ENCODE results near the gene ANKRD18B. TPM values are rescaled to one million over a fixed set of nuclear protein-coding genes. Genes with fewer than 3 reads are reported as not detected.
"Not testable (repeated sequence)": the region's sequence is repeated elsewhere in the genome, so short reads cannot be mapped to it uniquely, and the experiment has no call there.

The ANKRD18B gene
- total RNA-seq, 1 experiment from 2014 or later: 9.1 TPM

DNA sequence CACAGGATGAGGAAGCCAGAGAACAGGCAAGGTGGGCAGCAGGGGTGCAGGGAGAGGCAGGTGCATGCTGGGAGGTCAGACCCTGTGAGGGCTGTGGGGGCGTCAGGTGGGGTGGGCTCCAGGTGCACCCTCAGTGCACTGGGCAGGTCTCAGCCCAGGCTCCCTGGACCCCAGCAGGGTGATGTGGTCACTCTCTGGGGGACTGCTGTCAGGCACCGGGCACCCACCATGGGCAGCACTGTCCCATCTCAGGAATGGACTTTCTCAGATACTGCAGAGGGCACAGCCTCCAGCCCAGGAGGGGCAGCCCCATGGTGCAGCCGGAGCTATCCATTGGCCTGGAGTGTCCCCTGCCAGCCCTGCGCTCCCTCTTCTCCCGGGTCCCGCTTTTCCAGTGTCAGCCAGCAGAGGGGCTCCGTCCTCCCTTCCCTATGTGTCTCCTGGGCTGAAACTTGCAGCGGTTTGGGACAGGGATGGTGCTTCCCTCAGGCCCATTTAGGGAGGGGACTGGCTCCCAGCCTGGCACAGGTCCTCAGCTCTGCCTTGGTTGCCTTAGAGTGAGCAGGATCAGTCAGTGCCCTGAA, 74.8 kb downstream of the ANKRD18B start:
- not testable (repeated sequence) for H2AK5ac ChIP-seq (ENCODE audit: insufficient read length, low read length); H2BK5ac ChIP-seq (ENCODE audit: insufficient read length, low read length); H3T11ph ChIP-seq (ENCODE audit: low read length); H4K20me1 ChIP-seq (ENCODE audit: control insufficient read depth, insufficient read depth, insufficient read length); H3K23me2 ChIP-seq (ENCODE audit: insufficient read length, low read depth, low read length, poor library complexity, severe bottlenecking); H4K5ac ChIP-seq (ENCODE audit: insufficient read length, low read depth, low read length); H2BK120ac ChIP-seq (ENCODE audit: low read depth, low read length, poor library complexity, severe bottlenecking); H3K4ac ChIP-seq (ENCODE audit: low read depth, low read length); H3K9me3 ChIP-seq (ENCODE audit: control insufficient read depth, low read depth, low read length); H3K27ac Mint-ChIP-seq; H3K9ac ChIP-seq (ENCODE audit: extremely low read depth, insufficient read length, low read length); H3K9me3 Mint-ChIP-seq; H3K18ac ChIP-seq (ENCODE audit: insufficient read length, low read depth, low read length); H3K14ac ChIP-seq (ENCODE audit: insufficient read depth, low read length); H2BK12ac ChIP-seq (ENCODE audit: insufficient read length, low read depth, low read length); H3K23ac ChIP-seq (ENCODE audit: insufficient read length, low read depth, low read length); H3K79me2 ChIP-seq (ENCODE audit: insufficient read depth, low read length); H3K4me1 Mint-ChIP-seq; H2AFZ ChIP-seq (ENCODE audit: low read length); H4K8ac ChIP-seq (replicated peaks; ENCODE audit: insufficient read length, low read depth, low read length); H2BK15ac ChIP-seq (ENCODE audit: low read depth, low read length); H3K4me1 ChIP-seq (ENCODE audit: insufficient read depth, low read length); H3K36me3 Mint-ChIP-seq (ENCODE audit: insufficient read depth in 1 of 3, low read depth in 3 of 3); H3K27me3 ChIP-seq (ENCODE audit: insufficient read depth, low read length); H2BK20ac ChIP-seq (ENCODE audit: low read depth, low read length, poor library complexity, severe bottlenecking); H4K91ac ChIP-seq (ENCODE audit: insufficient read length, low read depth, low read length); H3K27ac ChIP-seq (ENCODE audit: insufficient read length, low read depth, low read length); H3K56ac ChIP-seq (ENCODE audit: insufficient read length, low read depth, low read length); H3K27me3 Mint-ChIP-seq (ENCODE audit: low read depth); H3K4me2 ChIP-seq (ENCODE audit: insufficient read depth, insufficient read length, low read length); H3K79me1 ChIP-seq (ENCODE audit: insufficient read depth, low read depth, low read length, poor library complexity, severe bottlenecking)
- TF ChIP-seq, protein P1, sequence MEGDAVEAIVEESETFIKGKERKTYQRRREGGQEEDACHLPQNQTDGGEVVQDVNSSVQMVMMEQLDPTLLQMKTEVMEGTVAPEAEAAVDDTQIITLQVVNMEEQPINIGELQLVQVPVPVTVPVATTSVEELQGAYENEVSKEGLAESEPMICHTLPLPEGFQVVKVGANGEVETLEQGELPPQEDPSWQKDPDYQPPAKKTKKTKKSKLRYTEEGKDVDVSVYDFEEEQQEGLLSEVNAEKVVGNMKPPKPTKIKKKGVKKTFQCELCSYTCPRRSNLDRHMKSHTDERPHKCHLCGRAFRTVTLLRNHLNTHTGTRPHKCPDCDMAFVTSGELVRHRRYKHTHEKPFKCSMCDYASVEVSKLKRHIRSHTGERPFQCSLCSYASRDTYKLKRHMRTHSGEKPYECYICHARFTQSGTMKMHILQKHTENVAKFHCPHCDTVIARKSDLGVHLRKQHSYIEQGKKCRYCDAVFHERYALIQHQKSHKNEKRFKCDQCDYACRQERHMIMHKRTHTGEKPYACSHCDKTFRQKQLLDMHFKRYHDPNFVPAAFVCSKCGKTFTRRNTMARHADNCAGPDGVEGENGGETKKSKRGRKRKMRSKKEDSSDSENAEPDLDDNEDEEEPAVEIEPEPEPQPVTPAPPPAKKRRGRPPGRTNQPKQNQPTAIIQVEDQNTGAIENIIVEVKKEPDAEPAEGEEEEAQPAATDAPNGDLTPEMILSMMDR (conservative IDR thresholded peaks at IDR 0.05): peak; percentile 41; the same call in 2 of the 3 replicates
- WGBS (ENCODE audit: extremely low coverage, insufficient read length, low lambda C conversion rate): no CpG with 5 or more reads among the region's 8 CpGs
- DNase-seq: peak; percentile 41
- peak overlapping the region in 1 of 2 experiments; percentile 48; a peak in 2 of 5 replicates for H3K4me3 Mint-ChIP-seq

DNA sequence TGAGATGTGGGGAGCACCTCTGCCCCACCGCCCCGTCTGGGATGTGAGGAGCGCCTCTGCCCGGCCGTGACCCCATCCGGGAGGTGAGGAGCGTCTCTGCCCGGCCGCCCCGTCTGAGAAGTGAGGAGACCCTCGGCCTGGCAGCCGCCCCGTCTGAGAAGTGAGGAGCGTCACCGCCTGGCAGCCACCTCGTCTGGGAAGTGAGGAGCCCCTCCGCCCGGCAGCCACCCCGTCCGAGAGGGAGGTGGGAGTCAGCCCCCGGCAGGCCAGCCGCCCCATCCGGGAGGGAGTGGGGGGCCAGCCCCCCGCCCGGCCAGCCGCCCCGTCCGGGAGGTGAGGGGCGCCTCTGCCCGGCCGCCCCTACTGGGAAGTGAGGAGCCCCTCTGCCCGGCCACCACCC, 76.9 kb downstream of the ANKRD18B start:
- not testable (repeated sequence) for H3K27me3 ChIP-seq (ENCODE audit: insufficient read depth, low read length); H3K56ac ChIP-seq (ENCODE audit: insufficient read length, low read depth, low read length); H3K4ac ChIP-seq (ENCODE audit: low read depth, low read length); H3K27ac ChIP-seq (ENCODE audit: insufficient read length, low read depth, low read length); H2AFZ ChIP-seq (ENCODE audit: low read length); H2BK120ac ChIP-seq (ENCODE audit: low read depth, low read length, poor library complexity, severe bottlenecking); H4K20me1 ChIP-seq (ENCODE audit: control insufficient read depth, insufficient read depth, insufficient read length); H2AK5ac ChIP-seq (ENCODE audit: insufficient read length, low read length); DNase-seq; H3K79me2 ChIP-seq (ENCODE audit: insufficient read depth, low read length); H4K5ac ChIP-seq (ENCODE audit: insufficient read length, low read depth, low read length); H3K27me3 Mint-ChIP-seq (ENCODE audit: low read depth); H2BK12ac ChIP-seq (ENCODE audit: insufficient read length, low read depth, low read length); H3K79me1 ChIP-seq (ENCODE audit: insufficient read depth, low read depth, low read length, poor library complexity, severe bottlenecking); H3K23me2 ChIP-seq (ENCODE audit: insufficient read length, low read depth, low read length, poor library complexity, severe bottlenecking); H3K18ac ChIP-seq (ENCODE audit: insufficient read length, low read depth, low read length); H3K9ac ChIP-seq (ENCODE audit: extremely low read depth, insufficient read length, low read length); H4K91ac ChIP-seq (ENCODE audit: insufficient read length, low read depth, low read length); H3K14ac ChIP-seq (ENCODE audit: insufficient read depth, low read length); H3K4me3 Mint-ChIP-seq; H3K4me1 Mint-ChIP-seq; H3K9me3 ChIP-seq (ENCODE audit: control insufficient read depth, low read depth, low read length); H3K4me1 ChIP-seq (ENCODE audit: insufficient read depth, low read length); H3K9me3 Mint-ChIP-seq; H3T11ph ChIP-seq (ENCODE audit: low read length); H2BK20ac ChIP-seq (ENCODE audit: low read depth, low read length, poor library complexity, severe bottlenecking); H4K8ac ChIP-seq (replicated peaks; ENCODE audit: insufficient read length, low read depth, low read length); H3K36me3 Mint-ChIP-seq (ENCODE audit: insufficient read depth in 1 of 3, low read depth in 3 of 3); H2BK5ac ChIP-seq (ENCODE audit: insufficient read length, low read length); H3K23ac ChIP-seq (ENCODE audit: insufficient read length, low read depth, low read length); H3K4me2 ChIP-seq (ENCODE audit: insufficient read depth, insufficient read length, low read length); H3K27ac Mint-ChIP-seq; H2BK15ac ChIP-seq (ENCODE audit: low read depth, low read length)
- no CpG with 5 or more reads among the region's 32 CpGs for WGBS (ENCODE audit: extremely low coverage, insufficient read length, low lambda C conversion rate)

Measured in H9 (cell line).